Measurements from ENCODE around the gene FKBP5.

DNA sequence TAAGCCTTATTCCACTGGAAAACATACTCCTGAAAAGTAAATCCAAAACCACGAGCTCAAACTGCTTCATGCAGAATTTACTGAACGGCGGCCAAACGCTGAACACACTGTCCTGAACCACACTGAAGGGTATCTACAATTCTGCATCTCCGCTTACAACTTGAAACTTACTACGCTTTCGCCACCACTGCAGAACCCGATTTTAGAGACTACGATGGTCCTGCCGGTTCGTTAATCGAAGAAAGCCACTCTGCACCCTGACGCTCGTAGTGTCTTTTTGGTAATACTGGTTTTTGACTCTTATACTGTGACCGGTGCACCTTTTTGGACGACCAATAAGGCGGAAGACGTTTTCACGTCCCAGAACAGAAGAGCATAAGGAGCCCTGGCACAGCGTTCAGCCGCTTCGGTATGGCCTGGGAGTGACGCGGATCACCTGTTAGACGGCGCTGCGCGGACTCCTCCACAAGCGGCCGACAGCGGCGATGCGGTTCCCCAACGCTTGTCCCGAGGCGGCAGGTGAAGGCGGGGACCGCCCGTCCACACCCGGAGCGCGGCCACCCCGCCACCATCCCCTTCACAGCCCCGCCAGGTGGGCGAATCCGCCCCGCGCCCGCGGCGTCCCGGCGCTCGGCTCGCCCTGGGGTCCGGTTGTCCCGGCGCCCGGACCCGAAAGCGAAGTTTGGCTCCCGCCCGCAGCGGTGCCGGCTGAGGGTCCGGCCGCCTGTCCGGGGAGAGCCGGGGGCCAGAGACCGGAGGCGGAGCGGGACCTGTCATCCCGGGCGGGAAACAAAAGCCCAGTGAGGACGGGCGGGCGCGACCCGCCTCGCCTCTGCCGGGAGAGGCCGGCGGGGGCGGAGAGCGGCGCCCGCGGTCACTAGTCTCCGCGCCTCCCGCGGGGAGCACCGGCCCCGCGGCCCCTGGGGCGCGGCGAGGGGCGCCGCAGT, 784 bp downstream of the FKBP5 start:
- TF ChIP-seq, protein P1, sequence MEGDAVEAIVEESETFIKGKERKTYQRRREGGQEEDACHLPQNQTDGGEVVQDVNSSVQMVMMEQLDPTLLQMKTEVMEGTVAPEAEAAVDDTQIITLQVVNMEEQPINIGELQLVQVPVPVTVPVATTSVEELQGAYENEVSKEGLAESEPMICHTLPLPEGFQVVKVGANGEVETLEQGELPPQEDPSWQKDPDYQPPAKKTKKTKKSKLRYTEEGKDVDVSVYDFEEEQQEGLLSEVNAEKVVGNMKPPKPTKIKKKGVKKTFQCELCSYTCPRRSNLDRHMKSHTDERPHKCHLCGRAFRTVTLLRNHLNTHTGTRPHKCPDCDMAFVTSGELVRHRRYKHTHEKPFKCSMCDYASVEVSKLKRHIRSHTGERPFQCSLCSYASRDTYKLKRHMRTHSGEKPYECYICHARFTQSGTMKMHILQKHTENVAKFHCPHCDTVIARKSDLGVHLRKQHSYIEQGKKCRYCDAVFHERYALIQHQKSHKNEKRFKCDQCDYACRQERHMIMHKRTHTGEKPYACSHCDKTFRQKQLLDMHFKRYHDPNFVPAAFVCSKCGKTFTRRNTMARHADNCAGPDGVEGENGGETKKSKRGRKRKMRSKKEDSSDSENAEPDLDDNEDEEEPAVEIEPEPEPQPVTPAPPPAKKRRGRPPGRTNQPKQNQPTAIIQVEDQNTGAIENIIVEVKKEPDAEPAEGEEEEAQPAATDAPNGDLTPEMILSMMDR (IDR thresholded peaks at IDR 0.05; ENCODE audit: borderline replicate concordance, extremely low read depth, low read length, poor library complexity, severe bottlenecking) = no peak
- peak; percentile 100 for TF ChIP-seq EZH2 (IDR thresholded peaks at IDR 0.05; ENCODE audit: borderline replicate concordance, low read depth, low read length, severe bottlenecking)

Data from DND-41 (cell line).